SK-N-SH (cell line): ENCODE measurements around the gene PDIK1L. TPM values are rescaled to one million over a fixed set of nuclear protein-coding genes. Genes with fewer than 3 reads are reported as not detected.

Experiments
- CTCF ChIA-PET: fragments of 300-600, 350-600 bp; formaldehyde crosslinking; extraction: SDS; loops from one replicate; lab custom pipeline; 2021; lab: Yijun Ruan, JAX
- POLR2A ChIA-PET: fragments of 350-600 bp; sonication (Branson Sonifier 250); formaldehyde crosslinking; extraction: SDS; loops from one replicate; lab custom pipeline; 2020; ENCODE audit warnings: antibody characterized with exemption, inconsistent platforms; lab: Yijun Ruan, JAX
- DNase-seq: peaks from one replicate; pipeline ENCODE4 v3.0.0; 2012
- H2AFZ ChIP-seq: fragments of 200-600 bp; sonication (generic); 2 replicates; pipeline ENCODE4 v1.8.1; 2016; ENCODE audit warnings: antibody characterized with exemption, mild to moderate bottlenecking, low read depth
- H3F3A ChIP-seq: fragments of 200-600 bp; sonication (generic); replicated peaks from 2 replicates; pipeline ENCODE3; 2016; ENCODE audit warnings: antibody characterized with exemption, mild to moderate bottlenecking; ENCODE audit not compliant: insufficient read depth
- H3K27ac ChIP-seq, 2 experiments: fragments of 200-500 bp in 1 of 2; fragments of 200-600 bp in 1 of 2; sonication (Bioruptor generic) in 1 of 2; sonication (generic), shearing (Covaris generic) in 1 of 2; 2 replicates each; pipeline versions ENCODE4 v1.5.1 to v1.6.1; 2014 to 2016; ENCODE audit warnings: low read depth in 2 of 2, inconsistent platforms in 1 of 2, low read length in 1 of 2, mild to moderate bottlenecking in 1 of 2, mixed read lengths in 1 of 2
- H3K27me3 ChIP-seq: fragments of 200-600 bp; sonication (generic), shearing (Covaris generic); 2 replicates; pipeline ENCODE4 v1.6.1; 2016; ENCODE audit warnings: mixed run types; ENCODE audit not compliant: insufficient read depth
- H3K36me3 ChIP-seq, 2 experiments: fragments of 200-500 bp in 1 of 2; fragments of 200-600 bp in 1 of 2; sonication (Bioruptor generic) in 1 of 2; sonication (generic) in 1 of 2; replicated peaks in 1 of 2; 2 replicates each; pipeline versions ENCODE3 to v1.5.1; 2014 to 2016; ENCODE audit warnings: low read length in 1 of 2, mild to moderate bottlenecking in 1 of 2; ENCODE audit not compliant: insufficient read depth in 2 of 2, control insufficient read depth in 1 of 2
- H3K4me1 ChIP-seq, 2 experiments: fragments of 200-500 bp in 1 of 2; fragments of 200-600 bp in 1 of 2; sonication (Bioruptor generic) in 1 of 2; sonication (generic), shearing (Covaris generic) in 1 of 2; 2 replicates each; pipeline versions ENCODE4 v1.5.1 to v1.6.1; 2014 to 2016; ENCODE audit warnings: low read depth in 1 of 2, low read length in 1 of 2, mixed run types in 1 of 2; ENCODE audit not compliant: insufficient read depth in 2 of 2, control insufficient read depth in 1 of 2
- H3K4me2 ChIP-seq: fragments of 200-600 bp; sonication (generic), shearing (Covaris generic); 2 replicates; pipeline ENCODE4 v1.6.1; 2017; ENCODE audit warnings: mixed run types
- H3K4me3 ChIP-seq, 2 experiments: fragments of 200-500 bp in 1 of 2; fragments of 200-600 bp in 1 of 2; sonication (Bioruptor generic) in 1 of 2; sonication (generic), shearing (Covaris generic) in 1 of 2; 2 replicates each; pipeline versions ENCODE4 v1.5.1 to v1.8.1; 2014 to 2016; ENCODE audit warnings: low read depth in 2 of 2, inconsistent platforms in 1 of 2, low read length in 1 of 2, mild to moderate bottlenecking in 1 of 2, mixed read lengths in 1 of 2, moderate library complexity in 1 of 2
- H3K79me2 ChIP-seq: fragments of 200-600 bp; sonication (generic); 2 replicates; pipeline ENCODE4 v1.8.1; 2017; ENCODE audit warnings: mild to moderate bottlenecking; ENCODE audit not compliant: insufficient read depth
- H3K9ac ChIP-seq: fragments of 200-600 bp; sonication (generic); 2 replicates; pipeline ENCODE4 v1.6.1; 2017; ENCODE audit warnings: mixed run types
- H3K9me2 ChIP-seq: fragments of 200-600 bp; sonication (generic); 2 replicates; pipeline ENCODE4 v1.6.1; 2017; ENCODE audit warnings: mixed run types
- H3K9me3 ChIP-seq: fragments of 200-600 bp; sonication (generic); 2 replicates; pipeline ENCODE4 v1.6.1; 2017; ENCODE audit warnings: mixed run types, mild to moderate bottlenecking, moderate library complexity
- H4K20me1 ChIP-seq: fragments of 200-600 bp; sonication (generic); 2 replicates; pipeline ENCODE4 v1.6.1; 2017; ENCODE audit warnings: mild to moderate bottlenecking, mixed run types; ENCODE audit not compliant: insufficient read depth
- GABPA ChIP-seq: IDR thresholded peaks from 2 replicates; pipeline ENCODE4 v1.4.0; 2012; ENCODE audit warnings: low read depth, mild to moderate bottlenecking
- MAX ChIP-seq: IDR thresholded peaks from 2 replicates; pipeline ENCODE4 v1.4.0; 2012; ENCODE audit warnings: low read depth
- NFIC ChIP-seq: IDR thresholded peaks from 2 replicates; pipeline ENCODE4 v1.4.0; 2012; ENCODE audit warnings: borderline replicate concordance
- NRF1 ChIP-seq: IDR thresholded peaks from 2 replicates; pipeline ENCODE4 v1.6.1; 2012; ENCODE audit warnings: low read depth, mild to moderate bottlenecking, low read length
- RFX5 ChIP-seq: IDR thresholded peaks from 2 replicates; pipeline ENCODE4 v1.6.1; 2012; ENCODE audit warnings: mild to moderate bottlenecking, improper control_type of control experiment, low read length
- TCF12 ChIP-seq: IDR thresholded peaks from 2 replicates; pipeline ENCODE4 v1.4.0; 2012
- USF1 ChIP-seq: IDR thresholded peaks from 2 replicates; pipeline ENCODE4 v1.4.0; 2012; ENCODE audit warnings: low read depth, borderline replicate concordance
- WGBS: methylation state at CpG from one replicate; pipeline ENCODE4 v1.1.6; 2017; ENCODE audit warnings: low lambda C conversion rate; 5-methylcytosine and 5-hydroxymethylcytosine counted together
- polyA plus RNA-seq, 3 experiments: library from polyadenylated mRNA; depleted of rRNA; stranded (reverse); fragments of >200 nt; gene quantifications; 2 replicates each; pipeline ENCODE4 v1.2.3, GENCODE V29; 2012
- TF ChIP-seq, protein P1 (sequence below): fragments of 150-350 bp; IDR thresholded peaks from 2 replicates; pipeline ENCODE4 v1.6.1; 2017; ENCODE audit warnings: antibody characterized with exemption, low read length, low read depth, borderline replicate concordance

The PDIK1L gene
- polyA plus RNA-seq, 1 of the 3 experiments (the other 2 are of a cell fraction): 1.2 TPM

GRCh38 chr1:26122988-26123973 lies 11.7 kb downstream of the PDIK1L start (continued):
- TF ChIP-seq, protein P1, sequence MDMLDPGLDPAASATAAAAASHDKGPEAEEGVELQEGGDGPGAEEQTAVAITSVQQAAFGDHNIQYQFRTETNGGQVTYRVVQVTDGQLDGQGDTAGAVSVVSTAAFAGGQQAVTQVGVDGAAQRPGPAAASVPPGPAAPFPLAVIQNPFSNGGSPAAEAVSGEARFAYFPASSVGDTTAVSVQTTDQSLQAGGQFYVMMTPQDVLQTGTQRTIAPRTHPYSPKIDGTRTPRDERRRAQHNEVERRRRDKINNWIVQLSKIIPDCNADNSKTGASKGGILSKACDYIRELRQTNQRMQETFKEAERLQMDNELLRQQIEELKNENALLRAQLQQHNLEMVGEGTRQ: no peak
- 0 out of 2 replicates have a peak, but pooled peaks have one; percentile 9 for TF ChIP-seq USF1
- no peak for TF ChIP-seq RFX5

DNA sequence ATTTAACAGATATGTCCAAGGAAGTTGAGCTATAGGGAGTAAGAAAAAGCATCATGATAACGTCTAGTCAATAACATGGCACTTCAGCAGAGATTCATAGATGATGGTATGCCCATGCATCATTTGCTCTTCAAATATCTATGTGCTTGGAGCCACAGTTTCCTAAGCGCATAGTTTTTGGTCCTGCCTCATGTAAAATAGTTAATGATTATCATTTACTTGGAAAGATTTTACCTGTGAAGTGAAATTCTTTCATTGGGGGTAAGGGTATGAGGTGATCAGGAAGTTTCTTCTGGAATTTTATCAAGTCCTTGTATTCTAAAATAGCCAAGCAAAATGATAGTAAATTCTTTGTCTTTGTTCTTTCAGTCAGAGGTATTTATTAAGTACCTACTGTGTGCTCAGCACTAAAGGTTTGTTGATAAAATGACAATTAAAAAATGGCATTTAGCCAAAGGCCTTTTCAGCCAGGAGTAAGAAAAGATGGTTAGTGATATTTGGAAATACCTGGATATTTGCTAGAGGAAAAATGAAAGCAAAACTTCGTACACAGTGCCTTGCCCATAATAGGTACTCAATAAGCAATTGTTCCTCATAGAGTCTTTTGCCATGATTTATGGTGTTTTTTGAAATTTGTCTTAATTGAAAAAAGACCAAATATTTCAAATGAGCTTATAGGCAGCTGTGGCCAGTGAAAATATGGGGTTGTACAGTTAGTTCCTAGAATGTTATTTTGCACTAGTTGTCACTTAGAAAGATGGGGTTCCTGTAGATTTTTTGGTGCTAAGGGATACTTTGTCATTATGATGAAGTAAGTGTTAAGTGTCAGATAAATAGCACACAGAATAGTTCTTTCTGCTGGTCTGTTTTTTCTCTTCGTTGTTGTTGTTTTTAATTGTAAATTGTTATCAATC lies 13.1 kb downstream of the PDIK1L start:
- H3K4me3 ChIP-seq: no peak overlapping the region
- ChIA-PET POLR2A (no interaction called here), CTCF (interaction anchor here (0.8 to 11.3 kb wide), 6 partner anchors 14 to 45 kb away, joined by 3 to 91 read pairs (median 3); no protein-coding TSS in a partner anchor)
- peaks cover 8% of the 10 kb centered on the region; the same call in 1 of the 2 replicates for H3K79me2 ChIP-seq
- peak overlapping the region in 1 of 2 experiments; percentile 56; a peak in 1 of 4 replicates for H3K27ac ChIP-seq
- no peak overlapping the region for H2AFZ ChIP-seq
- H3K36me3 ChIP-seq: peaks cover 11 to 19% of the 10 kb centered on the region in 2 experiments
- no peaks in the 10 kb centered on the region for H3K9me2 ChIP-seq
- 82% methylated on average over 4 of the region's 4 CpGs for WGBS
- no peaks in the 10 kb centered on the region; the same call in 1 of the 2 replicates for H4K20me1 ChIP-seq
- no peak for DNase-seq
- H3F3A ChIP-seq: peaks cover 20% of the 10 kb centered on the region
- H3K4me1 ChIP-seq: peaks cover 7 to 8% of the 10 kb centered on the region in 2 experiments; a peak in 3 of 4 replicates
- H3K27me3 ChIP-seq: no peaks in the 10 kb centered on the region
- H3K9ac ChIP-seq: no peak overlapping the region
- no peaks in the 10 kb centered on the region for H3K9me3 ChIP-seq
- TF ChIP-seq MAX (no peak), GABPA (no peak), NRF1 (no peak), NFIC (no peak), TCF12 (no peak)
- TF ChIP-seq, protein P1: no peak
- no peak overlapping the region for H3K4me2 ChIP-seq
